OCI-M1 (cell line): ENCODE results near the gene PASD1.

Source experiments
- DNase-seq: peaks from one replicate; lab custom pipeline; 2025; lab: John Stamatoyannopoulos, UW

The PASD1 gene

DNA sequence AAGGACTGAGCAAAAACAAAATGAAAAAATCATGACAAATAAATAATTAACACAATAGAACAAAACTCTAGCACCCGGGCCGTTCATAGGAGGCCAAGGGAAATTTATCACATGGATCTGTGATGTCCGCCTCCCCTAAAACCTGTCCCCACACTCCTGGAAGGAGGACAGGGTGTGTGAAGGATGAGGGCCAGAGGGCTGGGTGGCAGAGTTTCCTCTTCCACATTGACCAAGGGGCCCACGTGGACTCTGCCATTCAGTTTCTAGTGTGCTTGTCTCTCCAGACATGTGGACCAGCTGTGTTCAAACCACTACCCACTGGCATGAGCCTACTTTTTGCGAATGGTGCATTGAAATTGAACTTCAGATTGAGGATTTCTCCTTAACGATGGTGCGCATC is 138.1 kb downstream of the PASD1 start:
- DNase-seq, result no peak

DNA sequence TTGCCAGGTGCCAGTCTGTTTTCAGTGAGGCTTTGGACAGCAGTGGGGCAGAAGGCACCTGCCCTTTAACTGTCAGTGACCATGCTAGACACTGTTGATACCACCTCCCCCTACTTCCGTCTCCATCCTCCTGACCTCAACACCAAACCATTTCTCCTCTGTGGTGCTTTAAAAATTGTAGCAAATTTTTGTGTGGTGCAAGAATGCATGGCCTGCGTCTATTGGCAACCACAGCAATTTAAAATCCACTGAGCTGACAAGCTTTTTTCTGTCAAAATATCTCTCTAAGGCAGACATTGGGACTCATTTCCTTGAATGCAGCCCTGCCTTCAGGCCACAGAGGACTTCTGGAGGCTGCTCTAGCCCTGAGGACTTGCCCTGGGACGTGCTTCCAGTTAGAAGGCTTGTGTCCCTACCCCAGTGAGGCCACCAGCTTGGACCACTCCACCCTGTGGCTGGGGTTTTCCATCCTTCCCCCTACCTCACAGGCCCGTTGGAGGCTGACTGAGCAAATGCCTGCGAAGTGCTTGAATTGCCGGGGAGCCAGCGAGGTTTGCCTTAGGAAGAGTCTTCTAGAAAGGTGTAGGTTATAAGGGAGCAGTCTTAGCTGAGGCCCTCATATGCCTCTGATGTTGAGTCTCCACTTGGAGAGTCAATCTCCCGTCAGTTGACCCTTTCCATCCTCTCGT is 138.7 kb downstream of the PASD1 start:
- DNase-seq, result no peak

DNA sequence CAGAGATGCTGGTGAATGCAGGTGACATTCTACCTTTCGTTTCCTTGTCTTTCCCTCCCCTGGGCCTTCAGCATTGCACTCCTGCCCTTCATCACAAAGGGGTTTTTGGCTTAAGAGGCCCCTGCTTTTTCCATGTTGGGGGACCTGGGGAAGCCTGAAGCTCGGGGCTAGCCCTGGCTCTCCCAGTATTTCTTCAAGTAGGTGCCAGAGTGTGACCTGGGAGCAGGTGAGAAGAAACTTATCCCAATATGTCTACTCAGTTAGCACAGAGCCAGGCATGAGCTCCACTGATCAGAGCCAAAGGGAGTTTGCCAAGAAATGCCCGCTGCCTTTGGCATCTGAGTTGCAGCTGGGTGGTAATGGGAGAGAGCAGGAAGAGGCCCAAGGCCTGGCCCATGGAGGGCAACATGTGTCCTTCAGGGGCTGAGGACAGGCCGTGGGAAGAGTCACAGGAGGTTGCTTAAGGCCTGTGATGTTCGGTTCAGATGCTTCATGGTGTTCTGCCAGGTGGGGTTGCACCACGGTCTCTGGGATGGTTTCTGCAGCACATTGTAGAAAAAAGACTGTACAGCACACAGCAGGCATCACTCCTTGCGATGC is 139.4 kb downstream of the PASD1 start:
- no peak for DNase-seq

DNA sequence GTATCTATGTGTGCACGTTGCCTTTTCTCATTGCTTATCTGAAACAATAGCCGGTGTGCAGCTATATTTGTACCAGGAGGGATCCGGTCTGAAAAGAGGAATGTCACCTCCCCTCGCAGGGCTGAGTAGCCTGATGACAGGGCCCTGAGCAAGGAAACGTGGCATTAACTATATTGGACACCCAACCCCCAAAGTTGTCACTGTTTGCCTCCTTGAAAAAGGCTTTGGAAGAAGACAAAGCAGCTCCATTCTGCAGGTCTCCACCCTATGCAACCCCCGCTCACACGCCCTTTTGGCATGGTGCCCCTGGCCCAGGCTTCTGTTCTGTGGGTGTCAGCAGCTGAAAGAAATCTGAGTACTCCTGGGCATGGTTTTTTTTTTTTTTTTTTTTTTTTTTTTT is 140.0 kb downstream of the PASD1 start:
- no peak for DNase-seq

DNA sequence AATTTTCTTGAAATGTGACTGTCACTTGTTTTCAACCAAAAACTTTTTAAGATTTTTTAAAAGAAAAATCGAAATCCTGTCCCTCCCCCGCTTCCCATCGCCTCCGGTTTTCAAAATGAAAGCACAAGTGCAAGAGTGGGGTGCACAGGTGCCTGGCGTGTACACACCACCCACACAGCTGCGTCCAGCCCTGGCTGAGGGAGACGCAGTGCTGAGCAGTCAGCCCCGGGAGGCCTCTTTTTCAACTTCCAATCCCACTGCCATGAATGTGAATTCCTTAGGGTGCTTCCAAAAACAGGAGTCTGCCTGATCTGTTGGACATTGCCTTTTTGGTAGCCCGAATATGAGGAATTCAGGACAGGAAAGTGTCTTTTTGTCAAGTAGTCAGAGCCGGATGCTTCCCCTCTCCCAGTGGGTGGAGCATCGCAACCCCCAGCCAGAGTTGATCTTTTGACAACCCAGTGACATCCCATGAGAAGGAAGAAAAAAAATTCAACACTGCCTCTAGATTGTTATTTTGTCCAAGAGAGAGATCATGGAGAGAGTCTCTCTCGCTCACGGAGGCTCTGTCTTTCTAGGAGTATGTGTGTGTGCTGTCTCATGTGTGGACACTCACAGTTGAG is 140.7 kb downstream of the PASD1 start:
- DNase-seq, result no peak

DNA sequence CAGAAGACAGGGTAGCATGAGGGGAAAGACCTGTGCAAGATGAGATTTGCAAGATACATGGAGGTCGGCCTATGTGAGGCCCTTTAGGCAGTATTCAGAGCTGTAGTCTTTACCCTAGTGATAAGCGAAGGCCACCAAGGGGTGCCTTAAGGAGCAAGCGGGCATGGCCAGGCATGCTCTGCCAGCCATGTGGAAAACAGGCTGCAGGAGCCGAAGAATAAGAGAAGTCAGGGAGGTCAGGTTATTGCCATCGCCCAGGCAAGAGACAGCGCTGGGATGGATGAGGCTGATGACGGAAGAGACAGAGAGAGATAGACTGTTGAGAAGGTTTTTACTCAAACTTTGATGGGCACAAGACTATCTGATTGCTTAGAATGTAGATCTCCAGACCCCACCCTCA is 145.3 kb downstream of the PASD1 start:
- DNase-seq, result no peak

DNA sequence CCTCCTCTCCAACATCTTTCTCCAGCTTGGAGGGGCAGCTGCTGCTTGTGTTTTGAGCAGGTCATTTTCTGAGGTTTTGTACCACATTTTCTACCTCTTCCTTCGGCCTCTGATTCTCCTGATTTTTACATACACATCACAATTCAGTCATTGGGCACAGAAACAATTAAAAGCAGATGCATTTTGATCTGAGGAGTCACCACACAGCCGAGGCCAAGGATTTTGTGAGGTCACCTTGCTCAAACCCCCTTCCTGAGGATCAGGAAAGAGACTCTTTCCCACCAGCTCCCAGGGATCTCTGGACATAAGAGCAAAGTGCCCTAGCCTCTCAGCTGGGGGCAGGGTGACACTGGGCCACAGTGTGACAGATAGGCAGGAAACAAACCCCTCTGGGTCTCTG is 147.0 kb downstream of the PASD1 start:
- no peak for DNase-seq

DNA sequence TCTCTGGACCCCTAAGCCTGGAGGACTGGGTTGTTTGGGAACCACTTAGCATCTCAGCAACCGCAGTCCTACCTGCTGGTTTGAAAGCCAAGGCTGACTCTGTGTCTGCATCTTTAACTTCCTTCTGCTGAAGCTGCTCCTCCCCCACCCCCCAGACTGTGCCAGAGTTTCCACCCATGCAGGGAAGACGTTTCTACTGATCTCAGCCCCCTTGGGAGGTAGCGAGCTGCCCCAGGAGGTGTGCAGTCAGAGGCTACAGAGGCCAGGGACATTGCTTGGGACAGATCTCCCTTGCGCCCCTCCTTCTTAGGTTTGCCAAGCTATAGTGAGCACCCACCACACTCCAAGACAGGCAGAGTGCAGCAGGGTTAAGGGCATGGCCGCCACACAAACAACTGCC is 147.7 kb downstream of the PASD1 start:
- no peak for DNase-seq

DNA sequence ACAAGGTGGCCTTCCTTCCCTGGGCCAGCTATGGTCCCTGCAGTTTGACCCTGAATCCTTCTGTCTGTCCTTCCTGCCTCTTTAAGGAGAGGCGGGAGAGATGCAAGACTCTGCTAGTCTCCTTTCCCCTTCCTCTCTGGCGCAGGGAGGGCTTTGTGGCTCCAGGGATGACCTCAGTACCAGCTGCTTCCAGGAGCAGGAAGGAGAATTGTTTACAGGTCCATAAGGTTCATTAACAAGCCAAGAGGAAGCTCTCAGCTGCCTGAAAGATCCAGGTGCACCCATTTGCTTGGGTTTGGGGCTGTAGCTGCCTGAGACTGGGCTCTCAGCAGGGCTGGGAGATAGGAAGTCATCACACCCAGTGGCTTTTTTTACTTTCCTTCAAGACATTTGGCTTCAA is 148.3 kb downstream of the PASD1 start:
- no peak for DNase-seq

DNA sequence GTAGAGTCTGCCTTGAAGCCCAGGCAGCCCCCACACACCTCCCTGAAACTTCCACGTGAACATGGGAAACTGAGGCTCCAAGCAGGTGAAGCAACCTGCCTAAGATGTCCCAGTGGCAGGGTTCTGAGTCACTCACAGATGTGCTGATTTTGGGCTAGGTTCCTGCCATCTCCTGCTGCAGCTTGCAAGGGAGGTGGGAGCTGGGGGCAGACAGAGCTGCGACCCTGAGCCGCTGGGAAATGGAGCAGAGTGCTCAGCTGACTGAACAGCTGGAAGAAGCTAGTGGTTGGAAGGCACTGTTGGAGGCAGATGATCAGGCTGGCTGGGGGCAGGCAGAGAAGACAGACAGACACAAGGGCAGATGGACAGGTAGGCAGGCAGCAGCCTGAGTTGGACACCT is 148.8 kb downstream of the PASD1 start:
- DNase-seq, result no peak

DNA sequence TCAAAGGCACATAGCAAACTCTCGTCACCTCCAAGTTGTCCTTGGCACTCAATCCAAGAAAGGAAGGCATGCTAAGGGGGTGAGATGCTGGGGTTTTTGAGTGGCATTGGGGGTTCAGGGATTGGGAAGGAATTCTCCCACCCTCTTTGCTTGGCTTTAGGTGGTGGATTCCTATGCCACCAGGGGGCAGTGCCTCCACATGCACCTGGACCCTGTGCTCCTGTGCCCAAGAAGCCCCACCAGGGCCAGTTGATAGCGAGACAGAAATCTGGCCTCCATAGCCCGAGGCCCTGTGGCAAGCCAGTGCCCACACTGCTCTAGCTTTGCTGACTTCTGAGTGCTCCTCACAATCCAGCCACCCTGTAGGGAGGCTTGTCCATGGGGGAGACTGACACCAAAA is 150.4 kb downstream of the PASD1 start:
- peak; percentile 24 for DNase-seq

DNA sequence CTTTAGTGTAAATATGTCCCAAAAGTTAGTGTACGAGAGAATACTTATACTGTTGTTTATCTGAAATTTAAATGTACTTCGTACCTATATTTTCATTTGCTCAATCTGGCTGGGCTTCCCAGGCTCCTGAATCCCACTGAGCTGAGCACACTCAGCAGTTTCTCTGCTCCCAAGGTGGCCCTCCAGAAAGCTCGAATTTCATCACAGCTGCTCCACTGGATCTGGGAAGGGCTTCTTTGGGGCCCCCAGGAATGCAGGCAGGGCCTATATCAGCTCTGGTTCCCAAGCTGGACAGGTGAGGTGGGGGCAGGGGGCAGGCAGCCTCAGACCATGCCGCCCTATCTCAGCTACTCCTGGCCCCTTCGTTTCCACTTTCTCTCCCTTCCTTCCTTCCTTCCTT is 150.9 kb downstream of the PASD1 start:
- DNase-seq, result no peak

DNA sequence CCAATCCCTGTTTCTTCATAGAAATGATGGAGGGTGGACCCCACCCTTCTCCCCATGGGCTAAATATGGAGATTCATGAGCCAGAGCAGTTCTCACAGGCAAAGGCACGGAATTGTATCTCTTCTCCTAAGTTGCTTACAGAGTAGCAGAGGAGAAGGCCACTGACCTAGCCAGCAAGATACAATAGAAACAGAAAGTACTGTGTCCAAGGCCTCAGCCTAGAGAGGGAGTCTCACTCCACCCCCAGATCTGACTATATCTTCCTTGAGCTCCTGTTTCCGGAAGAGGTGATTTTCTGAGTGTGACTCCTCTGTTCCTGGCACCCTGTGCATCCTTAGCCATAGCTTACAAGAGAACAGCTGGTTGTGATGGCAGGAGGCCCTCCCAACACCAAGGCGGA is 152.3 kb downstream of the PASD1 start, which contains the start of gene FATE1:
Gene FATE1 (plus strand): TSS at position 284 of the 400 bp plus-strand sequence. CDS start 85 bp downstream, at position 369.
- no peak for DNase-seq

DNA sequence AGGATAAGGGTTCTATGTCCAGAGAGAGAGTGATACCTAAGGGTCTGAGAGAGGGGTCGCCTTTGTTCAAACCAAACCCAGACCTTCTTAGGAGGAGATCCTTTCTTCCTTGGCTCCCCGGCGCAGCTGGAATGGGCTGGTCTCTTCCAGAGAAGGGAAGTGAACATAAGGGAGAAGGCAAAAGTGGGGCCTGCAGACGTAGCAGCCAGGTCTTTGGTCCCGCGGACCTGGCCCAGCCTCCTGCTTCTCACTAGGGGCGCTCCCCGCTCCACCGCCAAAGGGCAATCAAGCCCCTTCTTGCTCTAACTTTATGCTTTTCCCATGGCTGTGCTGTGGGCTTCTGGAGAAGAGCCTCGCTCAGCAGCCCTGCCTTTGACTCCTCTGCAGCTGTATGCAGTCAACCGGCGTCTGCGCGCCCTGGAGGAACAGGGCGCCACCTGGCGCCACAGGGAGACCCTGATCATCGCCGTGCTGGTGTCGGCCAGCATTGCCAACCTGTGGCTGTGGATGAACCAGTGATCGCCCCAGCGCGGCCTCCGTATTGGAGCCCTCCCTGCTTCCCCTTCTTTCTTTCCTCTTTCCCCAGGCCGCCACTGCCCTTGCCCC is 158.9 kb downstream of the PASD1 start:
- DNase-seq, result no peak

DNA sequence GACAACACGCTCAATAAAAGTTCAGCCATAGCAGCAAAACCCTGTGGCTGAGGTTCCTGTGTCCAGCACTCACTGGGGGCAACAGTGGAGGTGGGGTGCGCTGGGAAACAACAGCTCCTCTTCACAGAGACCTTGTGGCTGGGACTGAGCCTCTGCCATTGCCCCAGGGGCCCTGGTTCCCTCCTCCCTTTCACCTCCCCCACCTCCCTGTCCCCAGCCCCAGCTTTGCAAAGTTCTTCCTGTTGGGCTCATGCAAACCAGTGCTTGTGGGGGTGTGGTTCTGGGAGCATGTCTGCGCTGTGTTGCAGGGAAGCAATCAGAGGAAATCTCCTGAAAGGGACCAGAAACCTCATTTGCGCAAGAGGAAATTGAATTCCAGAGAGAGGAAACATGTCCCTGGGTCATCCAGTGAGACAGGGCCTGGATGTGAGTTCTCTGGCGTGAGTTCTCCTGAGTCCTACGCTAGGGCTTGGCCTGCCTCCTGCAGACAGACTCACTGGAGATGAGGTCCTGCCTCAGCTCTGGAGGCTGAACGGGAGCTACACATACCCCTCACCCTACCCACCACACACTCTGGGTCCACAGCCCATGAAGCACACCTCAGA is 159.8 kb downstream of the PASD1 start:
- DNase-seq, result no peak

DNA sequence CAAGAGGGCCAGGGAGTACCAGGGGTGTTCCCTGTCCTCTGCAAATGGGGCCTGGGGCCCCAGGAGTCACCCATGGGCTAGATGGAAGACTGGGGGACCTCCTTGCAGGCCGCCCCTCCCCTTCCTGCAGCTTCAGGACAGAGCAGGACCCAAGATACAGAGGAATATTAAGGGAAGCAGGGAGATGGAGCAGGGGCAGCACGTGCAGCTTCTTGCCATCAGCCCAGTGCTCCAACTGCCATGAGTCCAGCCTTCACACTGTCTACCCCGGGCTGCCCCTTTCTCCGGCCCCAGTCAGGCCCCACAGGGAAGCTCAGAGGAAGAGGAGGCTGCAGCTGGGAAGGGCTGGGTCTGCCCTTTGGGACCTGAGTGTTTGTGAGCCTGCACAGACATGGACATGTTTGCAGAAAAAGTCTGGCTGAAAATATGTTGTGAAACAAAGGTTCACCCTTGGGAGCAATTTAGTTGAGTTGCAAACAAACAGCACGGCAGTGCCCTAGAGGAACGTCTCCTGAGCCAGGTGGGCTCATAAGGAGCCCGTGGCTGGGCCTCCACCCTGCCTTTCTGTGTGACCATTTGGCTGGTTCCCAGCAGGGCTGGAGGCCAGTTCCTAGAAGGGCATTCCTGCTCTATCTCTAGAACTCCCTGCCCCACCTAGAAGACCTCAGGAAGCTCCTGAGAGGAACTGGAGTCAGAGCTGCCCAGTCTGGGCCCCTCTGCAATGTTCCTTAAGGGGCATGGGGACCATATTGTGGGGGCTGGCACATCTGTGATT is 161.3 kb downstream of the PASD1 start:
- no peak for DNase-seq

DNA sequence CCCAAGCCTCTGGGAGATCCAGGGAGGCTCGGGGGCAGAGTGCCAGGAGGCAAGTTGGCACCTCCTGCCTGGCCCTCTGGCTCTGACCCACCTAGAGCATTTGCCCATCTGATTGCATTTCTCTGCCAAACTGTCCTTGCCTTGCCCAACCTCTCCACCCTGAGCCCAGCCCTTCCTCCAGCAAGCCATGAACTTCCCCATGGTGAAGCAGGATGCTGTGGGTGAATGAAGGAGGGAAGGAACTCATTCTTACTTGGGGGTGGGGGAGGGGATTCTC is 161.8 kb downstream of the PASD1 start:
- no peak for DNase-seq
